Body of pancreas (tissue), 4 donors: ENCODE data around the gene AEN. TPM values are rescaled to one million over a fixed set of nuclear protein-coding genes. Genes with fewer than 3 reads are reported as not detected.

Experiments used
- ATAC-seq: fragments of 150-250 bp; one replicate; pipeline ENCODE4 v1.9.1; 2016
- DNase-seq, 4 donors: peaks; one replicate each; pipeline ENCODE4 v3.0.0-alpha.2; 2019
- H3K27ac ChIP-seq, 4 donors: fragments of 200-600 bp; sonication (generic); 1 replicate in 3 of 4; 2 replicates in 1 of 4; pipeline versions ENCODE4 v1.5.1 to v1.6.1; 2016 to 2019; ENCODE audit warnings: mild to moderate bottlenecking in 1 of 4, mixed read lengths in 1 of 4, moderate library complexity in 1 of 4
- H3K27me3 ChIP-seq, 2 donors: fragments of 200-600 bp; sonication (generic); one replicate each; pipeline ENCODE4 v1.6.0; 2016; ENCODE audit warnings: mild to moderate bottlenecking in 1 of 2
- H3K36me3 ChIP-seq, 2 donors: fragments of 200-600 bp; sonication (generic); replicated peaks in 1 of 2; 2 replicates each; pipeline ENCODE4 v1.5.1; 2016; ENCODE audit warnings: low read depth in 2 of 2; ENCODE audit not compliant: insufficient read depth in 1 of 2
- H3K4me1 ChIP-seq: fragments of 200-600 bp; sonication (generic); one replicate; pipeline ENCODE4 v1.6.0; 2016
- H3K4me3 ChIP-seq, 2 donors: fragments of 200-600 bp; sonication (generic); 1 replicate in 1 of 2; 2 replicates in 1 of 2; pipeline ENCODE4 v1.5.1; 2016 to 2019
- H3K9me3 ChIP-seq, 3 donors: fragments of 200-600 bp; sonication (generic); 1 replicate in 2 of 3; 2 replicates in 1 of 3; pipeline ENCODE4 v1.5.1; 2016
- POLR2A ChIP-seq, 3 donors: fragments of 450-650 bp; IDR thresholded peaks; one replicate each; pipeline ENCODE4 v1.6.1; 2016; ENCODE audit warnings: antibody characterized with exemption in 3 of 3, mild to moderate bottlenecking in 2 of 3
- WGBS, 2 donors: methylation state at CpG; one replicate each; pipeline ENCODE4 v1.1.5; 2017; 5-methylcytosine and 5-hydroxymethylcytosine counted together
- intact Hi-C: fragments of 100-400 bp; cut with DNase I; formaldehyde crosslinking; loops from one replicate; pipeline ENCODE4 v1.15.1; 2023
- total RNA-seq, 2 donors: library from RNA; depleted of rRNA; stranded (reverse); fragments of >200 nt; gene quantifications; one replicate each; pipeline ENCODE4 v1.1.0, GENCODE V29; 2016
- TF ChIP-seq, protein P1 (sequence below), 7 experiments: fragments of 450-650 bp in 4 of 7; fragments of 200-600 bp in 3 of 7; sonication (generic) in 3 of 7; IDR thresholded peaks; one replicate each; pipeline ENCODE4 v1.5.1; 2016 to 2019; ENCODE audit warnings: antibody characterized with exemption in 7 of 7

The AEN gene
- total RNA-seq, 2 donors from 2014 or later: 20.4 to 23.3 TPM

DNA sequence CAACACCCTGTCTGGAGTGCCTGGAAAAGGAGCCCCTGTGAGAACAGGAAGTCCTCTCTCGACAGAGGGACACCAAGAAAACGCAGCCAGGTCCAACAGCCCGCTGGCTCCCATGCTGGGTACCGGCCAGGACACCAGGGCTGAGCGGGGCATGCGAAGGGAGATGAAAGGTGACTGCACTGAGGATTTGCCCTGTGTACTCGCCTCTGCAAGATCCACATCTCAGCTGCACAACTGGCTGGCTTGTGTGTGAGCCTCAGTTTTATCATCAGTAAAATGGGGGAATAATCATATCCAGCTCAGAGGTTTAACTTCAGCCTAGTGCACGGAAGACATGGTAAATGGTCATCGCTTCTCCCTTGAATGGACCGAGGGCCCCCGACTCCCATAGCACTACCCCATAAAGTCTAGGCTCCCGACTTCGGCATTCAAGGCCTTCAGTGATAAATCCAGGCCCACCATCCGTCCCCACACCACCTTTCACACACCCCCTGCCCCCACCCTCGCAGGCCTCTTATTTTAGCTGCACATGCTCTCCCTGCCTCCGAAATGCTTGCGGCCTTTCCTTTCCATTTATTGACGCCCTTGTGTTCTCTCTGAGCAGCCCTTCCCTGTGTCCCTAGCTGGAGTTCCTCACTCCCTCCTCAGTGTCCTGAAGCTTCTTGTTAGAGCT, 33.4 kb downstream of the AEN start:
- Histone ChIP-seq H3K27ac (no peak overlapping the region), H3K27me3 (no peaks in the 10 kb centered on the region), H3K4me3 (no peak overlapping the region), H3K9me3 (no peaks in the 10 kb centered on the region), H3K4me1 (peaks cover 11% of the 10 kb centered on the region), H3K36me3 (no peaks in the 10 kb centered on the region)
- no peak for DNase-seq
- TF ChIP-seq POLR2A (IDR thresholded peaks at IDR 0.05): no peak
- TF ChIP-seq, protein P1, sequence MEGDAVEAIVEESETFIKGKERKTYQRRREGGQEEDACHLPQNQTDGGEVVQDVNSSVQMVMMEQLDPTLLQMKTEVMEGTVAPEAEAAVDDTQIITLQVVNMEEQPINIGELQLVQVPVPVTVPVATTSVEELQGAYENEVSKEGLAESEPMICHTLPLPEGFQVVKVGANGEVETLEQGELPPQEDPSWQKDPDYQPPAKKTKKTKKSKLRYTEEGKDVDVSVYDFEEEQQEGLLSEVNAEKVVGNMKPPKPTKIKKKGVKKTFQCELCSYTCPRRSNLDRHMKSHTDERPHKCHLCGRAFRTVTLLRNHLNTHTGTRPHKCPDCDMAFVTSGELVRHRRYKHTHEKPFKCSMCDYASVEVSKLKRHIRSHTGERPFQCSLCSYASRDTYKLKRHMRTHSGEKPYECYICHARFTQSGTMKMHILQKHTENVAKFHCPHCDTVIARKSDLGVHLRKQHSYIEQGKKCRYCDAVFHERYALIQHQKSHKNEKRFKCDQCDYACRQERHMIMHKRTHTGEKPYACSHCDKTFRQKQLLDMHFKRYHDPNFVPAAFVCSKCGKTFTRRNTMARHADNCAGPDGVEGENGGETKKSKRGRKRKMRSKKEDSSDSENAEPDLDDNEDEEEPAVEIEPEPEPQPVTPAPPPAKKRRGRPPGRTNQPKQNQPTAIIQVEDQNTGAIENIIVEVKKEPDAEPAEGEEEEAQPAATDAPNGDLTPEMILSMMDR (IDR thresholded peaks at IDR 0.05): no peak
- intact Hi-C loops: loop anchor here (10.0 kb wide), 1 partner anchor 180 kb away; no protein-coding TSS in a partner anchor
- ATAC-seq: no peak
- WGBS, 2 donors: 85 to 91% methylated on average over 18 of the region's 18 CpGs

DNA sequence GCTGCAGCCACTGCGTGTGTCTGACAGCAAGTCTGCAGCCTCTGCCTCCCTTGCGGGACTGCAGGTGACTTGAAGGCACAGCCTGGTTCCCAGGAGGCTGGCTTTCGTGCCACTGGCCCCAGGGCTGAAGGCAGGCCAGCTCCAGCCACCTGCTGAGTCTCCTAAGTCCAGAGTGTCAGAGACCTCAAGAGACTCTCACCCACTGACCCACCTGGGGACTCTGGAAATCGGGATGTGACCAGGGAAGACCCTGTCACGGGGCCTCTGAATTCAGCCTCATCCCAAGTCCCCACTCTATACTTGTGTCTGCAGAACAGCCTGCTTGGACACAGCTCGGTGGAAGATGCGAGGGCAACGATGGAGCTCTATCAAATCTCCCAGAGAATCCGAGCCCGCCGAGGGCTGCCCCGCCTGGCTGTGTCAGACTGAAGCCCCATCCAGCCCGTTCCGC, 34.0 kb downstream of the AEN start:
- 85 to 90% methylated on average over 8 to 13 of the region's 14 CpGs for WGBS, 2 donors
- H3K36me3 ChIP-seq: no peaks in the 10 kb centered on the region
- no peak for TF ChIP-seq POLR2A (IDR thresholded peaks at IDR 0.05)
- TF ChIP-seq, protein P1 (IDR thresholded peaks at IDR 0.05): no peak
- no peak overlapping the region for H3K27ac ChIP-seq
- intact Hi-C loops: loop anchor here (10.0 kb wide), 1 partner anchor 180 kb away; no protein-coding TSS in a partner anchor
- DNase-seq: no peak
- H3K4me3 ChIP-seq: no peak overlapping the region
- H3K9me3 ChIP-seq: no peaks in the 10 kb centered on the region
- peaks cover 6% of the 10 kb centered on the region for H3K4me1 ChIP-seq
- ATAC-seq: no peak
- no peaks in the 10 kb centered on the region for H3K27me3 ChIP-seq

DNA sequence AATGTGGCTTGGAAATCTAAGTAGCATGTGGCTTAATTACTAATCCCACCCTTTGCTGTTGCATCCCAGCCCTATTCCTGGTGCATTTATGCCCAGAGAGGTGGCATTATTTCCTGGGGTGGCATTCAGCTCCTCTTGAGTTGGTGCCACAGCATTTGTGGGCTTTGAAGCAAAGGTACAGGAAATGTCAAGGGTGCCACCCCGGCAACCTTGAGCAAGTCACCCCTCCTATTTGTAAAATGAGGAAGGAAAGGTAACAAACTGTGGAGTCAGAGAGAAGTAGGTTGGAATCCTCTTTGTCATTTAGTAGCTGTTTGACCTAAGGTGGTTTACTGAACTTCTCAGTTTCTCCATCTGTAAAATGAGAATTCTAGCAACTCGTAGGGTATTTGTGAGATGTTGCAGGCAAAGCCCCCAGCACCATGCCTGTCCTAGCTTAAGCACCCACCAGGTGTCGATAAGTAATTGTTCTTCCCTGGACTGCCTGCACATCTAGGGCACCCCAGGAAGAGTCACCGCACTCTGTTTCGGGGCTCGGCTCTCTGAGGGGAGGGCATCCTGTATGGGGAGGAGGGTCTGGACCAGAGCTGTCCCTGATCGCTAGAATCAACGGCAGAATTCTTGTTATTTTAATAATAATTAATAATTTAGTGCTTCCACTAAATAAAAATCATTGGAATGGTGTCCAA, 34.8 kb downstream of the AEN start:
- no peaks in the 10 kb centered on the region for H3K36me3 ChIP-seq
- H3K4me1 ChIP-seq: peaks cover 5% of the 10 kb centered on the region
- WGBS, 2 donors: 67 to 77% methylated on average over 8 of the region's 8 CpGs
- DNase-seq (no peak), ATAC-seq (no peak)
- H3K4me3 ChIP-seq: no peak overlapping the region
- no peak overlapping the region for H3K27ac ChIP-seq
- H3K9me3 ChIP-seq: no peaks in the 10 kb centered on the region
- no peak for TF ChIP-seq POLR2A (IDR thresholded peaks at IDR 0.05)
- TF ChIP-seq, protein P1 (IDR thresholded peaks at IDR 0.05): no peak
- H3K27me3 ChIP-seq: no peaks in the 10 kb centered on the region
- intact Hi-C loops: loop anchor here (10.0 kb wide), 1 partner anchor 179 kb away; no protein-coding TSS in a partner anchor

DNA sequence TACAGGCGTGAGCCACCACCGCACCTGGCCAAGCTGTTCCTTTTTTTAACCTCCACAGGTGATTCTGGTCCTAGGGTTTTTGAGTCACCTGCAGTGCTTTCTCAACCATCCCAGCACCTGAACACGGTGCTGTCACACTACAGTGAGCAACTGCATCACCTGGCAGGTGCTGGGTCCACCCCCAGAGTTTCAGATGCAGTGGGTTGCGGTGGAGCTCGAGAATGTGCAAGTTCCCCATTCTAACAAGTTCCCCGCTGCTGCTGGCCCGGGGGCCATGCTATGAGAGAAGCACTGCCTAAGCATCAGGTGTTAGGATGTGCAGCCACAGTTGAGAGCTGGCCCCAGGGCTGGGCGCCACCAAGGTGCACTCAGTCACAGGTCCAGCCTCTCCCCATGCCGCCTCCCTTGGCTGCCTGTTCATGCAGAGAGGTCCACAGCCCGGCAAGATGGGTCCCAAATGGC, 35.7 kb downstream of the AEN start:
- ATAC-seq (no peak), DNase-seq (no peak)
- no peak overlapping the region for H3K4me3 ChIP-seq
- no peaks in the 10 kb centered on the region for H3K9me3 ChIP-seq
- H3K27me3 ChIP-seq: no peaks in the 10 kb centered on the region
- 66 to 69% methylated on average over 3 to 10 of the region's 10 CpGs for WGBS, 2 donors
- H3K27ac ChIP-seq: no peak overlapping the region
- TF ChIP-seq, protein P1 (IDR thresholded peaks at IDR 0.05): no peak
- no peak for TF ChIP-seq POLR2A (IDR thresholded peaks at IDR 0.05)
- H3K36me3 ChIP-seq: no peaks in the 10 kb centered on the region
- intact Hi-C loops: loop anchor here (10.0 kb wide), 1 partner anchor 178 kb away; no protein-coding TSS in a partner anchor
- H3K4me1 ChIP-seq: peaks cover 14% of the 10 kb centered on the region
